ENCODE data around the gene CDH23.

CDH23 gene

DNA sequence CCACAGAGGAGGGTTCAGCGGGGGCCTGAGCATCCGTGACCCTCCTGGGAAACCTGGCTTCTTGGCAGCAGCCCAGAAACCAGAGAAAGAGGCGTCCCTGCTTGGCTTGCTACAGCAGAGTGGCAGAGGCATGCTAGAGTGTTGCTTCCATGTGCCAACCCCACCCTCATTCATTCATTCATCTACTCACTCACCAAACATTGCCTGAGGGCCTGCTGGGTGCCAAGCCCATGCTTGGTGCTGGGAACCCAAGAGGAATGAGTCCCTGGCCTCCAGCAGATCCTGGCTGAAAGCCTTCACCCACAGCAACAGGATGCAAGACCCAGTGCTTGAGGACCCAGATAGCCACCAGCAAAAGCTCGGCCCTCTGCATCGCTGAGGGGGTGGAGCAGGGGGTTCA is 129.0 kb downstream of the CDH23 start:
- no peaks in the 10 kb centered on the region for H3F3A ChIP-seq (ENCODE audit: insufficient read depth, low read length)
- H3K36me3 ChIP-seq (replicated peaks; ENCODE audit: insufficient read depth, low read length), result no peaks in the 10 kb centered on the region
- no peak for TF ChIP-seq EZH2phosphoT487 (IDR thresholded peaks at IDR 0.05; ENCODE audit: low read length)
- TF ChIP-seq, protein P1, sequence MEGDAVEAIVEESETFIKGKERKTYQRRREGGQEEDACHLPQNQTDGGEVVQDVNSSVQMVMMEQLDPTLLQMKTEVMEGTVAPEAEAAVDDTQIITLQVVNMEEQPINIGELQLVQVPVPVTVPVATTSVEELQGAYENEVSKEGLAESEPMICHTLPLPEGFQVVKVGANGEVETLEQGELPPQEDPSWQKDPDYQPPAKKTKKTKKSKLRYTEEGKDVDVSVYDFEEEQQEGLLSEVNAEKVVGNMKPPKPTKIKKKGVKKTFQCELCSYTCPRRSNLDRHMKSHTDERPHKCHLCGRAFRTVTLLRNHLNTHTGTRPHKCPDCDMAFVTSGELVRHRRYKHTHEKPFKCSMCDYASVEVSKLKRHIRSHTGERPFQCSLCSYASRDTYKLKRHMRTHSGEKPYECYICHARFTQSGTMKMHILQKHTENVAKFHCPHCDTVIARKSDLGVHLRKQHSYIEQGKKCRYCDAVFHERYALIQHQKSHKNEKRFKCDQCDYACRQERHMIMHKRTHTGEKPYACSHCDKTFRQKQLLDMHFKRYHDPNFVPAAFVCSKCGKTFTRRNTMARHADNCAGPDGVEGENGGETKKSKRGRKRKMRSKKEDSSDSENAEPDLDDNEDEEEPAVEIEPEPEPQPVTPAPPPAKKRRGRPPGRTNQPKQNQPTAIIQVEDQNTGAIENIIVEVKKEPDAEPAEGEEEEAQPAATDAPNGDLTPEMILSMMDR (IDR thresholded peaks at IDR 0.05; ENCODE audit: low read length), result no peak
- H3K4me2 ChIP-seq (ENCODE audit: low read depth, low read length), result no peak overlapping the region
- no peaks in the 10 kb centered on the region for H3K4me1 ChIP-seq (ENCODE audit: low read length)
- peaks cover 85% of the 10 kb centered on the region for H3K27me3 ChIP-seq (replicated peaks; ENCODE audit: insufficient read depth, low read length)
- H3K4me3 ChIP-seq (ENCODE audit: low read length), result no peak overlapping the region
- no peaks in the 10 kb centered on the region for H3K9me2 ChIP-seq (replicated peaks; ENCODE audit: insufficient read depth, low read length)
- H2AFZ ChIP-seq (ENCODE audit: low read length), result no peak overlapping the region
- H3K79me2 ChIP-seq (ENCODE audit: low read length), result no peaks in the 10 kb centered on the region
- DNase-seq, result no peak
- no peaks in the 10 kb centered on the region for H4K20me1 ChIP-seq (ENCODE audit: insufficient read depth, low read length)
- no peak overlapping the region for H3K9ac ChIP-seq (ENCODE audit: low read length)
- no peaks in the 10 kb centered on the region for H3K9me3 ChIP-seq (replicated peaks; ENCODE audit: insufficient read depth, low read length)
- no peak overlapping the region for H3K27ac ChIP-seq (ENCODE audit: low read length)

- Histone ChIP-seq H3K9me2 (replicated peaks; ENCODE audit: insufficient read depth, low read length) (no peaks in the 10 kb centered on the region), H3K4me3 (ENCODE audit: low read length) (no peak overlapping the region), H3K4me2 (ENCODE audit: low read depth, low read length) (no peak overlapping the region), H2AFZ (ENCODE audit: low read length) (no peak overlapping the region), H3K79me2 (ENCODE audit: low read length) (no peaks in the 10 kb centered on the region), H3F3A (ENCODE audit: insufficient read depth, low read length) (no peaks in the 10 kb centered on the region), H3K27ac (ENCODE audit: low read length) (no peak overlapping the region), H3K9ac (ENCODE audit: low read length) (no peak overlapping the region), H3K4me1 (ENCODE audit: low read length) (no peaks in the 10 kb centered on the region), H3K36me3 (replicated peaks; ENCODE audit: insufficient read depth, low read length) (no peaks in the 10 kb centered on the region), H3K9me3 (replicated peaks; ENCODE audit: insufficient read depth, low read length) (no peaks in the 10 kb centered on the region), H4K20me1 (ENCODE audit: insufficient read depth, low read length) (no peaks in the 10 kb centered on the region), H3K27me3 (replicated peaks; ENCODE audit: insufficient read depth, low read length) (peaks cover 86% of the 10 kb centered on the region)
- DNase-seq, result no peak
- TF ChIP-seq EZH2phosphoT487 (IDR thresholded peaks at IDR 0.05; ENCODE audit: low read length) (no peak), EZH2 (optimal IDR thresholded peaks at IDR 0.05; ENCODE audit: low read depth, low read length) (no peak)
- TF ChIP-seq, protein P1 (IDR thresholded peaks at IDR 0.05; ENCODE audit: low read length), result no peak
Observed at GRCh38 chr10:71526653-71527052, 129.9 kb downstream of the CDH23 start.

GRCh38 chr10:71527135-71527534 is 130.4 kb downstream of the CDH23 start:
- Histone ChIP-seq H3K79me2 (ENCODE audit: low read length) (no peaks in the 10 kb centered on the region), H3K4me2 (ENCODE audit: low read depth, low read length) (no peak overlapping the region), H3K27ac (ENCODE audit: low read length) (no peak overlapping the region), H2AFZ (ENCODE audit: low read length) (no peak overlapping the region), H3K4me1 (ENCODE audit: low read length) (no peaks in the 10 kb centered on the region), H3K27me3 (replicated peaks; ENCODE audit: insufficient read depth, low read length) (peaks cover 85% of the 10 kb centered on the region), H3K9me2 (replicated peaks; ENCODE audit: insufficient read depth, low read length) (no peaks in the 10 kb centered on the region), H3K36me3 (replicated peaks; ENCODE audit: insufficient read depth, low read length) (no peaks in the 10 kb centered on the region), H3F3A (ENCODE audit: insufficient read depth, low read length) (no peaks in the 10 kb centered on the region), H3K9me3 (replicated peaks; ENCODE audit: insufficient read depth, low read length) (no peaks in the 10 kb centered on the region), H4K20me1 (ENCODE audit: insufficient read depth, low read length) (no peaks in the 10 kb centered on the region), H3K9ac (ENCODE audit: low read length) (no peak overlapping the region), H3K4me3 (ENCODE audit: low read length) (no peak overlapping the region)
- no peak for DNase-seq
- no peak for TF ChIP-seq EZH2 (optimal IDR thresholded peaks at IDR 0.05; ENCODE audit: low read depth, low read length)
- TF ChIP-seq, protein P1 (IDR thresholded peaks at IDR 0.05; ENCODE audit: low read length), result no peak

Measured in MM.1S (cell line).